ENCODE measurements around the gene DBN1. TPM values are rescaled to one million over a fixed set of nuclear protein-coding genes. Genes with fewer than 3 reads are reported as not detected.

DBN1 gene
- total RNA-seq, 1 donor from 2014 or later = 274 TPM

DNA sequence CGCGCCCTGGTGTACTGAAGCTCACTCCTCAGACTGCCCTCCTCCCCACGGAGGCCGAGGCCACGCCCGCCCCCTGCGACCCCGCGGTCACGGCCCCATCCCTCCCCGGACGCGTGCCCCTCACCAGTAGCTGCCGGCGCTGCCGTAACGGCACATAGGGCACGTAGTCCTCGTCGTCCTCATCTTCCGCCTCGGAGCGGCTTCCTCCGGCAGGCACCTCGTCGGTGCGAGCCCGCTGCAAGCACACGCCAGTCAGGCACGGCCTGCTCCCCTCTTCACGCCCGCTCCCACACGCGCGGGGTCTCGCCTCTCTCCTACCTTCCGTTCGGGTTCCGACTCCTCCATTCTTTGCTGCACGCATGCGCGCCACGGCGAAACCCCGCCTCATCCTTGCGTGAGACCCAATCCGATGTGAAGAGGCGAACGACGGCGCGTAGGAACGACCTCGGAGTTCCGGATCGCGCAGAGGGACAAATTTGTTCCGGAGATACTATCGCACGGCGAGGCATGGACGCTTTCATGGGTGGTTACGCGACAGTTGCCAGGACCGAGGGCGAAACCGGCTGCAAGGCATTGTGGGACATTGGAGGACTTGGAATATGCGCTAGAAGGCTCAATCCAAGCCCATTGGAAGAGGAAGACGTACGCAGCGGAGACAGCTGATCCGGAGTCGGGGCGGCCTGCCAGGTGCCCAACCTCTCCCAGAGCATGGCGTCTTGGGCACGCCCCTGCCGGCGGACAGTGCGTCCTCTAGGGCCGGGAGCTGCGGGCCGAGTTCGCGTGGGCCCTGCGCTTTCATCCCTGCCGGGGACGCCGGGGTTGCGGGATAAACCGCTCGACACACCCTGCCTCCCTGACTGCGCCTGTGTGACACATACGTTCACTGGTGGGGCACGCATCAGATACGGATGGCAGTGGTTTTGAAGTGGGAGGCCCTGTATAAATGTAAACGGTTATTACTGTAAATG, 43.5 kb upstream of the DBN1 start, which contains the start of gene DDX41:
Gene DDX41, minus strand, starts transcription at position 361 of the 968 bp plus-strand sequence. Its CDS starts 16 bp downstream, at position 345.
- DNase-seq (ENCODE audit: low spot score) = no peak
- Mint-ChIP-seq H3K9me3 (ENCODE audit: low read depth) (no peaks in the 10 kb centered on the region), H3K4me3 (ENCODE audit: unreplicated experiment) (peak within 1 kb of the TSS; percentile 90), H3K27ac (ENCODE audit: unreplicated experiment) (peak within 1 kb of the TSS; percentile 92), H3K27me3 (ENCODE audit: low read depth) (no peaks in the 10 kb centered on the region), H3K36me3 (ENCODE audit: low read depth) (peaks cover 29% of the 10 kb centered on the region), H3K4me1 (ENCODE audit: low read depth) (peaks cover 40% of the 10 kb centered on the region)
- TF ChIP-seq, protein P1, sequence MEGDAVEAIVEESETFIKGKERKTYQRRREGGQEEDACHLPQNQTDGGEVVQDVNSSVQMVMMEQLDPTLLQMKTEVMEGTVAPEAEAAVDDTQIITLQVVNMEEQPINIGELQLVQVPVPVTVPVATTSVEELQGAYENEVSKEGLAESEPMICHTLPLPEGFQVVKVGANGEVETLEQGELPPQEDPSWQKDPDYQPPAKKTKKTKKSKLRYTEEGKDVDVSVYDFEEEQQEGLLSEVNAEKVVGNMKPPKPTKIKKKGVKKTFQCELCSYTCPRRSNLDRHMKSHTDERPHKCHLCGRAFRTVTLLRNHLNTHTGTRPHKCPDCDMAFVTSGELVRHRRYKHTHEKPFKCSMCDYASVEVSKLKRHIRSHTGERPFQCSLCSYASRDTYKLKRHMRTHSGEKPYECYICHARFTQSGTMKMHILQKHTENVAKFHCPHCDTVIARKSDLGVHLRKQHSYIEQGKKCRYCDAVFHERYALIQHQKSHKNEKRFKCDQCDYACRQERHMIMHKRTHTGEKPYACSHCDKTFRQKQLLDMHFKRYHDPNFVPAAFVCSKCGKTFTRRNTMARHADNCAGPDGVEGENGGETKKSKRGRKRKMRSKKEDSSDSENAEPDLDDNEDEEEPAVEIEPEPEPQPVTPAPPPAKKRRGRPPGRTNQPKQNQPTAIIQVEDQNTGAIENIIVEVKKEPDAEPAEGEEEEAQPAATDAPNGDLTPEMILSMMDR (IDR thresholded peaks at IDR 0.05) = peak; percentile 26

DNA sequence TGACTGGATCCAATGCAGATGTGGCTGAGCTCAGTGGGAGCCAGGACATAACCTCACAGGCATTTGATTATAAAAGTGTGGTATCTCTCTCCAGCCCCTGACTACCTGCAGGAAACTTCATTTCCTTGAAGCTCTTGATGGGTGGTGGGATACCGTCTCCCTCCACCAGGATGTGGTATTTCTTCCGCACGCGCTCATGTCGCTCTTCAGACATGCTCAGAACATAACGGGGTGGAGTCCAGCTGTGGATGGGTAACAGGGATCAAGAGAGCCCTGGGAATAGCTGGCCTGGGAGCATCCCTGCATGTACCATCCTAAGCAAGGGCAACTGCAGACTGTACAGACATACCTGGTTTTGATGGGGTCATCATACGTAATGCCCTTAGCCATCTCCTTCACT, 42.1 kb upstream of the DBN1 start:
- Mint-ChIP-seq H3K4me3 (ENCODE audit: unreplicated experiment) (peak overlapping the region; percentile 90), H3K27ac (ENCODE audit: unreplicated experiment) (peak overlapping the region; percentile 92), H3K4me1 (ENCODE audit: low read depth) (peaks cover 39% of the 10 kb centered on the region), H3K27me3 (ENCODE audit: low read depth) (no peaks in the 10 kb centered on the region), H3K36me3 (ENCODE audit: low read depth) (peaks cover 33% of the 10 kb centered on the region), H3K9me3 (ENCODE audit: low read depth) (no peaks in the 10 kb centered on the region)
- no peak for DNase-seq (ENCODE audit: low spot score)
- TF ChIP-seq, protein P1 (IDR thresholded peaks at IDR 0.05) = no peak

DNA sequence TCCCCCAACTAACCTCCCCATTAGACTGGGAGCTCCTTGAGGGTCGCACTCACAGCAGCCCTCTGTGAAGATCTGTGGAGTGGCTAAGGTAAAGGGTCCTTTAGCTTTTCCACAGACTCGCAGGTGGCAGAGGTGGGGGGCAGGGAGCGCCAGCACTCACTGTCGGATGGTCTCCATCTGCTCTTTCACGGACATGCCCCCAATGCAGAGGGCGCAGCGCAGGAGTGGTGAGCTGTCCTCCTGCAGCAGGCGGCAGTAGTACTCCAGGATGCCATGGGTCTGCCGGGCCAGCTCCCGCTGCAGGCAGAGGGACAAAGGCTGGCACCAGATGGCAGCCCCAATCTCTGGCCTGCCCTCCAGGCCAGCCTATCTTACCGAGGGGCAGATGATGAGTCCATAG, 41.1 kb upstream of the DBN1 start:
- H3K27me3 Mint-ChIP-seq (ENCODE audit: low read depth) = no peaks in the 10 kb centered on the region
- peaks cover 34% of the 10 kb centered on the region for H3K4me1 Mint-ChIP-seq (ENCODE audit: low read depth)
- H3K36me3 Mint-ChIP-seq (ENCODE audit: low read depth) = peaks cover 23% of the 10 kb centered on the region
- no peak overlapping the region for H3K27ac Mint-ChIP-seq (ENCODE audit: unreplicated experiment)
- TF ChIP-seq, protein P1 (IDR thresholded peaks at IDR 0.05) = no peak
- DNase-seq (ENCODE audit: low spot score) = no peak
- H3K4me3 Mint-ChIP-seq (ENCODE audit: unreplicated experiment) = peak overlapping the region; percentile 90
- no peaks in the 10 kb centered on the region for H3K9me3 Mint-ChIP-seq (ENCODE audit: low read depth)

DNA sequence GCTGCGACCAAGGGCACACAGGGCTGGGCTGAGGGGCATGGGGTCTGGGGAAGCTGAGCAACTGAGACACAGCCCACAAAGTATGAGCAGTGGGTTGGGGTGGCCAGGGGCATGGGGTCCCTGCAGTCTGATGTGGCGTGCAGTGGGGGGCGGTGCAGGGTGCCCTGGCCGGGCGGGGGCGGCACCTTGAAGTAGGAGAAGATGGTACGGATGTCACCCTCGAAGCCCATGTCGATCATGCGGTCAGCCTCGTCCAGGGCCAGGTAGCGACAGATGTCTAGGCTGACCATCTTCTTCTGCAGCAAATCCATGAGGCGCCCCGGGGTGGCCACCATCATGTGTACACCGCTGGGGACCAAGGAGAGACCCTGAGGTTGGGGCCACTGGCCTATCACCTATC, 40.1 kb upstream of the DBN1 start:
- no peak overlapping the region for H3K27ac Mint-ChIP-seq (ENCODE audit: unreplicated experiment)
- peaks cover 26% of the 10 kb centered on the region for H3K4me1 Mint-ChIP-seq (ENCODE audit: low read depth)
- TF ChIP-seq, protein P1 (IDR thresholded peaks at IDR 0.05) = no peak
- H3K27me3 Mint-ChIP-seq (ENCODE audit: low read depth) = no peaks in the 10 kb centered on the region
- peaks cover 22% of the 10 kb centered on the region for H3K36me3 Mint-ChIP-seq (ENCODE audit: low read depth)
- no peak overlapping the region for H3K4me3 Mint-ChIP-seq (ENCODE audit: unreplicated experiment)
- DNase-seq (ENCODE audit: low spot score) = no peak
- H3K9me3 Mint-ChIP-seq (ENCODE audit: low read depth) = no peaks in the 10 kb centered on the region

DNA sequence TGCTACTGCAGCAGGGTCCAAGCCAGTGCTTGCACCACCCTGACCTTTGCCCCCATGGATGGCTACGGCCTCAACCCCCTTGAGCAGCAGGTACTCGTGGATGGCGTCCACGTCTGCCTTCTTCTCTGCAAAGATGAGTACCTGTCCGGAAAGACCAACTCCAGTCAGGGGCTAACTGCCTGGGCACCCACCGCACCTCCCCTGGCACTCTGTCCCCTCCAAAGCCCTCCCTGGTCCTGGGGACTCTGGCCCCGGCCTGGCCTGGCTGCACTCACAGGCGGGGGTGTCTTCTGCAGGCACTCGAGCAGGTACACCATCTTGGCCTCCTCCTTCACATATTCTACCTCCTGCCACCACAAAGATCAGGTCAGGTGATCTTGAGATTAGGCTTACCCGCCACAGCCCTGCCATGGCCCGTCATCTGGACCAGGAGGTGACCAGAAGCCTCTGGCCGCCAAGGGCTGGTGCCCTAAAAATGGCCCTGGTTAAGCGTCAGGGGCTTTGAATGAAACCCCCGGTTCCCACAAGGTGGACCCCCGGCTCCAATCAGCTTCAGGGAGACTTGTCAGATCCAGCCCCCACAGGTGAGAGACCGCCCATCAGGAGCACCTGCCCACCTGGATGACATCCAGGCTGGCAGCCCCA, 39.4 kb upstream of the DBN1 start:
- H3K9me3 Mint-ChIP-seq (ENCODE audit: low read depth) = no peaks in the 10 kb centered on the region
- H3K27me3 Mint-ChIP-seq (ENCODE audit: low read depth) = no peaks in the 10 kb centered on the region
- TF ChIP-seq, protein P1 (IDR thresholded peaks at IDR 0.05) = no peak
- peaks cover 23% of the 10 kb centered on the region for H3K36me3 Mint-ChIP-seq (ENCODE audit: low read depth)
- peaks cover 26% of the 10 kb centered on the region for H3K4me1 Mint-ChIP-seq (ENCODE audit: low read depth)
- no peak overlapping the region for H3K4me3 Mint-ChIP-seq (ENCODE audit: unreplicated experiment)
- H3K27ac Mint-ChIP-seq (ENCODE audit: unreplicated experiment) = no peak overlapping the region
- DNase-seq (ENCODE audit: low spot score) = no peak

Measured in chondrocyte (in vitro differentiated cells).